ENCODE results near the gene FXYD7. TPM values are rescaled to one million over a fixed set of nuclear protein-coding genes. Genes with fewer than 3 reads are reported as not detected.
A peak's percentile ranks its signal among the peaks of the same experiment; 100 is the strongest.
"Not testable (repeated sequence)": the region's sequence is repeated elsewhere in the genome, so short reads cannot be mapped to it uniquely, and the experiment has no call there.

The FXYD7 gene
- polyA plus RNA-seq, 1 donor, result 0.65 TPM

DNA sequence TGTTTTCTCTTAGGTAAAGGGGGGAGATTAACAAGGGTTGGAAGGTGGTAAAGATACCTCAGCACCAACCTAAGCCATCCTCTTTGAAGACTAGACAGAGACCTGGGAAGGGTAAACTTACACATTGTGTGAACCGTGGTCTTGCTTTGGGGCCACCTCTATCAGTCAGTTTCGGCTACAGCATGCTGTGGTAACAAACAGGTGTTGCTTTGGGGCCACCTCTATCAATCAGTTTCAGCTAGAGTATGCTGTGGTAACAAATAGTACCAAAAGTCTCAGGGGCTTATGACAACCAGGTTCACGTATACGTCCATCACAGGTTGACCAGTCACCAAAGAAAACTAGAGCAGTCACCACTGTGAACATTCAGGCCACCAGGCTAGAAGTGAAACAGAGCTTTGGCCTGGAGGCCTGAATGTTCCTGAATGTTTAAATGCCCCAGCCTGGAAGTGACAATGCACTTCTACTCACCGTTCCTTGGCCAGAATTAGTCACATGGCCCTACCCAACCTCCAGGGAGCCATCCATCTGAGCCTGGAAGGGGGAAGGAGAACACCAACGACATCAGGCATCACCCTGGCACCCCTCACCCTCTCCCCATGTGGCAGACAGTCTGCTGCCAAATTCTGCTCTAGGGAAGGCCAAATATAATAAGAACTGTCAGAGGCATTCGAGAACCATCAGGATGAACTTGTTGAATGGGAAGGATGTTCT is 3.8 kb downstream of the FXYD7 start:
- DNase-seq, result no peak

DNA sequence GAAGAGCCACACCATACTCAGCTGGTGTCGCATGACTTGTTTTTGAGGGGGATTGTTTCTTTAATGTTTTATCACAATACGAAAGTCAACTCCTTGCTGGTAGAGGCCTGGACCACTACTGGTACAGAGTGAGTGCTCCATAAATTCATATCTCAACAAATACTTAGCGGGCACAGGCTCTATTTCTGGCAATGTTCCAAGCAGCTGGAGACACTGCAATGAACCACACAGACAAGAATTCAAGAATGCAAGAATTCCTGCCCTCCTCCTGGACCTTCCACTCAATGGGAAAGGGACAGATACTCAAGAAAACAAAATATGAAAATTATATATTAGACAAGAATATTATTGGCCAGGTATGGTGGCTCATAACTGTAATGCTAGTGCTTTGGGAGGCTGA is 6.4 kb downstream of the FXYD7 start:
- no peak for DNase-seq

DNA sequence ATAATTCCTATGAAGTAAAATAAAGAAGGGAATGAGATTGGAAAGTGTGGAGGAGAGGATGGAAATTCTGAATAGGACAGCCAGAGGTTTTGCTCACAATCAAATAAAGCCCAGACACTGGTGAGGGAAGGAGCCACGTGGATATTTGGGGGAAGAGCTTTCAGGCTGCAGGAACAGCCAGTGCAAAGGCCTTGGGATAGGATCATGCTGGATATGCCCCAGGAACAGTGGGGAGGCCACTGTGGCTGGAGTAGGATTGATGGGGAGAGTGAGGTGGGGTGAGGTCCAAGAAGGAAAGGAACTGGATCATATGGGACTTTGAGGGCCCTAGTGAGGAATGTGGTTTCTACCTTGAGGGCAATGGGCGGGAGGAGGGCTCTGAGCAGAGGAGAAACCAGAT is 7.4 kb downstream of the FXYD7 start:
- DNase-seq, result no peak

DNA sequence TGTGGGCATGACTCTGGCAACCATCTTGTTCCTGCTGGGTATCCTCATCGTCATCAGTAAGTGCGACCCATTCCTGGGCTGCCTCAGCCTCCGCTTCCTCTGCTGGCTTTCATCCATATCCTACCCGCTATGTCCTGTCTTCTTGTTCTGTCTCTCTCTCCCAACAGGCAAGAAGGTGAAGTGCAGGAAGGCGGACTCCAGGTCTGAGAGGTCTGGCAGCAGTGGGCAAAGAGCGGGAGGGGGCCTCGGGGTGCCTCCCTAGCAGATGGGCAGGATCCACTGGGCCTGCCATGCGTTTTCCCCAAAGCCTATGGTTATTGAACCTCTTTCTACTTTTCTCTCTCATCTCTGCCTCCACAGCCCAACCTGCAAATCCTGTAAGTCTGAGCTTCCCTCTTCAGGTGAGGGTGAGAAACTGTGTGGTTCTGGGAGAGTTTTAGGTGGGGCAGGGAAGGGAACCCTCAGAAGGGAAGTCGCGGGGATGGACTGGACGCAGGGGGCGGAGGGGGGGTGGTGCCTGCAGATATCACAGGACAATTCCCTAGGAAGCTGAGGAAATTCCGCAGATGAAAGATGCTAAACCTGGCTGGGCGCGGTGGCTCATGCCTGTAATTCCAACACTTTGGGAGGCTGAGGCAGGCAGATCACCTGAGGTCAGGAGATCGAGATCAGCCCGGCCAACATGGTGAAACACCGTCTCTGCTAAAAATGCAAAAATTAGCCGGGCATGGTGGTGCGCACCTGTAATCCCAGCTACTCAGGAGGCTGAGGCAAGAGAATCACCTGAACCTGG is 8.4 kb downstream of the FXYD7 start:
- DNase-seq, result no peak

DNA sequence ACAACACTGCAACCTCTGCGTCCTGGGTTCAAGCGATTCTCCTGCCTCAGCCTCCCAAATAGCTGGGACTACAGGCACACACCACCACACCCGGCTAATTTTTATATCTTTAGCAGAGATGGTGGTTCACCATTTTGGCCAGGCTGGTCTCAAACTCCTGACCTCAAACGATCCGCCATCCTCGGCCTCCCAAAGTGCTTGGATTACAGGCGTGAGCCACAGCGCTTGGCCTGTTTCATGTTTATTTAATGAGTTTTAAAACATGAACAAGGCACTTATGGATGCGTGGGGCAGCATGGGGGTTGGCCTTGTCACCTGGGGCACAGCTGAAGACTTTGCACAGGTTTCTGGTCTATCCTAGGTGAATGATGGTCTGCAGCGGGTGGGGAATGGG is 10.1 kb downstream of the FXYD7 start:
- DNase-seq, result not testable (repeated sequence)

DNA sequence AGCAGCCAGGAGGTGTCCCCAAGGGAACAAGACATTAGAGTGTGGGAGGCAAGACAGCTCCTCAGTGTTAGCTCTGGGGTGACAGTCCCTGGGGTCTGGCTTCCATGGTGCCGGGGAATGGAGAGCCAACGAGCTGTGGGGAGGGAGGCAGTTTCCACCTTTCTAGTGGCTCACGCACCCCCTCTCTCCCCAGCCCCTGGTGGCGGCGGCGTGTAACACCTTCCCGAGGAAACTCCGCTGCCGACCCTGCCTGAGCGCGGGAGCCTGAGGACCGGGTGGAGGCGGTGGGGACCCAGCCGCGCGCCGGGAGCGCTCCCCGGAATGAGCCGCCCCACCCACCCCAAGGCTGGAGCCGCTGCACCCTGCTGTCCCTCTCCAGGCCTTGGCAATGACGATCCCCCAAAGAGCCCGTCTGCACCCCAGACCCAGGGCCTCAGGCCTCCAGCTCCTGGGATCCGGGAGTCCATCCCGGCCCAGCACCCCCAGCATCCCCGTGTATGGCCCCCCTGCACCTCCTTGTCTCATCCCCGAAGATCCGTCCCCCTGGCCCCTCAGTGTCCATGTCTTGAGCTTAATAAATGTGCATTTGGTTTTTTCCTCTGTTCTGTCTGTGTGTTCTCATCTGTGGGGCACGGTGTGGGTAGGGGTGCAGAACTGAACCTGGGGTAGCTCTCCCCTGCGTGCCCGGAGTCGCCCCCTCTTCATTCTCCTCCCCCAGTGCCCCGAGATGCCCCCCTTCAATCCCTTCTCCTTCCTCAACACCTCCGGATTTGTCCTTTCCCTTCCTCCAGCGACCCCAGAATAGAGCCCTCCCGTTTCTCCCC is 10.9 kb downstream of the FXYD7 start:
- no peak for DNase-seq

DNA sequence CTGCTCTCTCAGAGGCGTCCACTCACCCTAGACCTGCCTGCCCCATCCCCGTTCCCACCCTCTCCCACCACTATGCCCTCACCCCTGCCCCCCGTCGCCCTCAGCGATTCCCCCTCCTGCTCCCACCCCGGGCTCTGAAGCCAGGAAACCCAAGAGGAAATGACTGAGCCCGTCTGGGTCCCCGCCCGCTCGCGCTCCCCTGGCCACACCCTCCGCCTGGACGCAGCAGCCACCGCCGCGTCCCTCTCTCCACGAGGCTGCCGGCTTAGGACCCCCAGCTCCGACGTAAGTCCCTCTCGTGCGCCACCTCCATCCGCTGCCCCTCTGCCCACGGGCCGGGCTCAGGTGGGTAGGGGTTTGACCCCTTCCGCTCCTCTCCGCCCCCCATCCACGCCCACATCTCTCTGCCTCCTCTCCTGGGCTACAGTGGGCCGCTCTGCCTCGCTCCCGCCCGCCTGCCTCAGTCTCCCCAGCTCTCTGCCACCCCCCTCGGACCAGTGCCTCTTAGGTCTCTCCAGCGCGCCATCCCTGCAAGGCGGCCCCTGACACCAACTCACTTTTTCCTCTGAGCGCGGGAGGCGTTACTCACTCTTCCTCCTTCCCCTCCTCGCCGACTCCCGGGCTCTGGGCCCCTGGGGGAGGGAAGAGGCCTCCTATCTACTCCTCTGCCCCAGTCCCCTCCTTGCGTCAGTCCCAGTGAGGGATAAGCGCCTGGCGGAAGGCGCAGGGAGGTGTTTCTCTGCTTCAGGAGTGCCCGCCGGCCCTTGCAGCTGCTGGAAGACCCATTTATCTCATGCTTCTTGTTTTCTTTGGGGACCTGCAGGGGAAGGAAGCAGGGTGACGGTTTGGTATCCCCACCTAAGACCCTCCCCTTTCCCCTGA is 11.7 kb downstream of the FXYD7 start, which contains the start of gene FXYD5:
TSS of gene FXYD5 (plus strand) at position 211 of the 882 bp plus-strand sequence. CDS start 816 bp downstream, outside the sequence.
- DNase-seq, result peak; percentile 64

DNA sequence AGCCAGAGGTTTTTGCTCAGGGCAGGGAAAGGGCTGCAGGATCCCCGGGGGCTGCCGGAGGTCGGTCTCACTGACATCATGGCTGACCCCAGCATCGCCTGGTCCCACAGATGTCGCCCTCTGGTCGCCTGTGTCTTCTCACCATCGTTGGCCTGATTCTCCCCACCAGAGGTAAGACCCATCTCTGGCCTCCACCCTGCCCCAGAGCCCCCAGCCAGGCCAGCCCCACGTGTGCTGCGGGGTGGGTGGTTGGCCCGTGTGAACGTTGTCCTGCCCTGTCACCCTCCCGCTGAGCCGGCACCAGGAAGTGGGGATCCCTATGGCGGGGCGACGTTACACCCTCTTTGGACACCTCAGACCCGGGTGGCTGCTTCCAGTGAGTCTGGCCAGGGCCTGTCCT is 12.4 kb downstream of the FXYD7 start:
- DNase-seq, result no peak

DNA sequence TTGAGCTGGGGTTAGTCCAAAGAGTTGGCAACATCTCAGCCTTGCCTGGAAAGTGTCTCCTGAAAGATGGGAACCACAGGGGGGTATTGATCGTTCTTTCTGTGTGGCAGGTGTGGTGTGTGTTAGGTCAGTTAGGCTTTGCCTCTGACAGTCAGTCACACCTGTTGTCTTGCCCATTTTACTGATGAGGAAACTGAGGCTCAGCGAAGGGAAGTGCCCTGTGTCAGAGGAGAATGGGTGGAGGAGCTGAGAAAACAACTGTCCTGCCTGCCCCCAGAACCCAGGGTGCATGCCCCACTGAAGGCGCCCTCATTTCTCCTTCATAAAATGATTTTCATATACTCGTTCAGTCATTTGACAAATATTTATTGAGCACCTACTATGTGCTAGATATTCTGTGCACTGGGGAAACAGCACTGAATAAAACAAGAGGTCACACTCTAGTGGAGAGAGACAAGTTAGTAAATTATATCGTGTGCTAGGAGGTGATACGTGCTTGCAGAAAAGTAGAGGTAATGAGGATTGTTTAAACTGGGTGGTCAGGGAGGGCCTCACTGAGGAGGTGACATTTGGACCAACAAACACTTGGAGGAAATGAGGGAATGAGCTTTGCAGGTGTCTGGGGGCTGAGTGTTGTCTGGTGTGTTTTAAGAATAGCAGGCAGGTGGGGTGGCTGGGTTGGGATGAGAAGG is 13.1 kb downstream of the FXYD7 start:
- no peak for DNase-seq

DNA sequence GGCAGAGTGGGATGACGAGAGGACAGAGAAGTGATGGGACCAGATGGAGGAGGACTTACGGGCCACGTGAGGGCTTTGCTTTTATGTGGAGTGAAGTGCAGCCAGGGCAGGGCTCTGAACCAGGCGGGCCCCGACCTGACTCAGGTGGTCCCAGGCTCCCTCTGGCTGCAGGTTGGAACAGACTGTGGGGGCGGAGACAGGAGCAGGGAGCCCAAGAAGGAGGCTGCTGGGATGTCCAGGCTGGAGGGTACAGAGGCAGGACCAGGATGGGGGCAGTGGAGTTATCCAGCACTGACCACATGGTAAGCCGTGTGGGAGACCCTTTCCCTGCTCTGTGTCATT is 13.6 kb downstream of the FXYD7 start:
- no peak for DNase-seq

DNA sequence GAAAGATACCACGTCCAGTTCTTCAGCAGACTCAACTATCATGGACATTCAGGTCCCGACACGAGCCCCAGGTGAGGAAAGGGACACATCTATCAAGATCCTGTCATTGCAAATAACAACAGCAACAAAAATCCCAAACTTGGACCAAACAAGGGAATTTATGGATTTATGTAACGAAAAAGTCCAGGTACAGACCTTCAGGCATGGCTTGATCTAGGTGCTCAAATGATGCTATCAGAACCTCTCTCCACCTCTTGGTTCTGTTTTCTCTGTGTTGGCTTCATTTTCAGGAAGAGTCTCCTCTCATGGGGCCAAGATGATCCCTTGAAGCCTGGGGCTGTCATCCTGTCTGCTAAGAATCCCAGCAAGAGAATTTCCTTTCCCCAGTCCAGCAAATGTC is 14.4 kb downstream of the FXYD7 start:
- no peak for DNase-seq

DNA sequence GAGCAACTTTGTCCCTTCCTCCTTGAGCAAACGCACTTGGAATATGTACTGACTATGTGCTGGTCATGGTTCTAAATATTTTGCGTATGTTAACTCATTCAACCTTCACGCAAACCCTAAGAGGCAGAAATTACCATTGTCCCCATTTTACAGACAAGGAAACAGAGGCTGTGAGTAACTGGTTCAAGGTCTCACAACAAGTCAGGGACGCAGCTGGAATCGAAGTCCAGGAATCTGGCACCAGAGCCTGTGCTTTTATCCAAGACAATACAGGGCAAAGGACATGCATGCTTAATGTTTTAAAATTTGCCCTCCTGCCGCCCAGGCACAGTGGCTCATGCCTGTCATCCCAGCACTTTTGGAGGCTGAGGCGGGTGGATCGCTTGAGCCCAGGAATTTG is 16.6 kb downstream of the FXYD7 start:
- no peak for DNase-seq

DNA sequence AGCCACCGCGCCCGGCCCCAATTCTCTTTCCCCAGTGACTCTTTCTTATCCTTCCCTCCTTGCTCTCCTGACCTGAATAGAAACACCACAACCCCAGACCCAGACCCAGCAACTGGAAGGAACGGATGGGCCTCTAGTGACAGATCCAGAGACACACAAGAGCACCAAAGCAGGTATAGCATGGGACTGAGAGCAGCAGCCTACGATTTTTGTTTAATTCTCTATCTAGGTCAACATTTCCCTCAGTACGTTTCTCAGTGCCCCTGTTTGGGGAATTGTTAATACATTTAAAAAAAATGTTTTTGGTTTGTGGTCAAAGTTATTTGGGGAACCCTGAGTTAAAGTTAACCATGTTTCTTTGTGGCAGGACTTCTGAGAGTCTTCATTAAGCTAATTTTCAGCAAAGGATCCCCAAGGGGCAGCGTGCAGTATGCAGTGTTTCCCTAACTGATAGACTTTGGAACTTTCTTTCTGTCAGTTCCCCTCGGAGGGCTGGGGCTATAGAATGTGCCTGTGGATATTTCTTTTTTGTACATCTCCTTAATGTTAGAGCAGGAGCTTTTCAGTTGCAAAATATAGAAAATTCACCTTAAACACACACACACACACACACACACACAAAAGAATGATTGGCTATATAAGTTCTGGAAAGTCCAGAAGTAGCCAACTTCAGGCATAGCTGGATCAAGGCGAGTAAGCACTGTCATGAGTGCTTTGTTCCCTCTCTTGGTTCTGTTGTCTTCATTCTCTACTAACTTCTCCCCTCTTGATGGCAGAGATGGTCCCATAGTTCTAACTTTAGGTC is 17.8 kb downstream of the FXYD7 start:
- no peak for DNase-seq

DNA sequence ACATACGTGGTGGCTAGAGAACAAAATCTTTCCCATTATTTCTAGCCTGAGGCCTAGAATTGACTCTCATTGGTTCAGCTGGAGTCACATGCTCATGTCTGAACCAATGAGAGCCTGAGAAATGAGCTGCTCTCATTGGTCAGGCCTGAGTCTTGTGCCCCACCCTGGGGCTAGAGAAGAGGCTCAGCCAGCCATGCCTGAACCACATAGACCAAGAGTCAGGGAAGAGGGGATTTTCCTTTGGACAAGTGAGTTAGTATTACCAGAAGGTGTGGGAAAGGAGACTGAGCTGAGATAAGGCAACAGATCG is 18.3 kb downstream of the FXYD7 start:
- DNase-seq, result no peak

DNA sequence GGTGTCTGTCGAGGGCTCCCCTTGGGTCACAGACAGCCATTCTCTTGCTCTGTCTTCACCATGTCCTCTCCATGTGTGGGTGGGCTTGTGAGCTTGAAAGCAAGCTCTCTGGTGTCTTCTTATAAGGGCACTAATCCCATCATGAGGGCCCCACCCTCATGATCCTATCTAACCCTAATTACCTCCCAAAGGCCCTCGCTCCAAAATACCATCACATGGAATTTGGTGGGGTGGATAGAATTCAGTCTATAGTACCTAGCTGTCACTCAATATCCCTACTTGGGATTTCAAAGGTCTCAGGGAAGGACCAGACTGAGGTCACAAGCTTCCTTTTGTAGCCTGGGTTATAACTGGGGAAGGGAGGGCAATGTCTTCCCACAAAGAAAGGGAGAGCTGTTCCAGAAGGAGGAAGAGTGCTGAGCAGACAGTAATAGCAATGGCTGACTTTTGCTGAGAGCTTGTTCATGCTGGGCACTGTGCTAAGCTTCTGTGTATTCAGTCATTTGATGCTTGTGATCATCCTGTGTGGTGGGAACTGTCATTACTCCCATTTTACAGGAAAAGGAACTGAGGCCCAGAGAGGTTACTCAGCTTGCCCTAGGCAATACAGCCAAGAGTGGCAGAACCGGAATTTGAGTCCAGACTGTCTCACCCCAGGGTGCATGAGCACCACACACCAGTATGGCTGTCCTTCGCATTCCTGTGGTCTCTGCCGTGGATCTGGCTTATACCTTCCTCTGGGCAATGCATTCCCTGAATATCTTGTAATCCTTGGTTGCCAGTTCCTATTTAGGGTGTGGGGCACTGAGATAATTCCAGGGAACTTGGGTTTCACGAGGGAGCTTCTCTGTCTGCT is 19.6 kb downstream of the FXYD7 start:
- no peak for DNase-seq

DNA sequence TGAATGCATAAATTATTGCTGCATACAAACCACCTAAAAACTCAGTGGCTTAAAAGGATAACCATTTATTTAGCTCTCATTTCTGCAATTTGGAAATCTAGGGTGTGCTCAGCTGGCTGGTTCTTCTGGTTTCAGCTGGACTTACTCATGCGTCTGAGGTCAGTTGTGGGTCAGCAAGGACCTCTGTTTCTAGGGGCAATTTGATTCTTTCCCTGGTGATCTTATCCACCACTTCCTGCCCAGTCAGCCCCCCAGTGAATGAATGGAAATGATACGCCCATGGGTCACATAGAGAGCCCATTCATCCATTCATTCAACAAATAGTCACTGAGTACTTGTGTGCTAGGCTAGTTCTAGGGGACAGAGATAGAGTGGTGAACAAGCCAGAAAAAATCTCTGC is 21.4 kb downstream of the FXYD7 start:
- DNase-seq, result no peak

DNA sequence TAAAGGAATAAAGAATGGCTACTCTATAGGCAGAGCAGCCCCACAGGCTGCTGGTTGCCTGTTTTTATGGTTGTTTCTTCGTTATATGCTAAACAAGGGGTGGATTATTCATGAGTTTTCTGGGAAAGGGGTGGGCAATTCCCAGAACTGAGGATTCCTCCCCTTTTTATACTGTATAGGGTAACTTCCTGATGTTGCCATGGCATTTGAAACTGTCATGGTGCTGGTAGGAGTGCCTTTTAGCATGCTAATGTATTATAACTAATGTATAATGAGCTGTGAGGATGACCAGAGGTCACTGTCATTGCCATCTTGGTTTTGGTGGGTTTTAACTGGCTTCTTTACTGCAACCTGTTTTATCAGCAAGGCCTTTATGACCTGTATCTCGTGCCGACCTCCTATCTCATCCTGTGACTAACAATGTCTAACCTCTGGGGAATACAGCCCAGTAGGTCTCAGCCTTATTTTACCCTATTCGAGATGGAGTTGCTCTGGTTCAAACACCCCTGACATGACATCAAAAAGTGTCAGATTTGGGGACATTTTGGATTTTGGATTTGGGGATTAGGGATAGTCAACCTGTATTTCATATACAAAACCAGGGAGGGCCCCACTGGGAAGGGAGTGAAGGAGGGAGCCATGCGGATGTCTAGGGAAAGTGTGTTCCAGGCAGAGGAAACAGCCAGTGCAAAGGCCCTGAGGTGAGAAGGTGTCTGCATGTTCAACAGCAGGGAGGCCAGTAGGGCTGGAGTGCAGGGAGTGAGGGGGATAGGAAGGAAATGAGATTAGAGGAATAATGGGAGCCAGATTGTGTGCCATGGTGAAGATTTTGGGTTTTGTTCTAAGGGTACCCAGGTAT is 22.4 kb downstream of the FXYD7 start:
- no peak for DNase-seq

DNA sequence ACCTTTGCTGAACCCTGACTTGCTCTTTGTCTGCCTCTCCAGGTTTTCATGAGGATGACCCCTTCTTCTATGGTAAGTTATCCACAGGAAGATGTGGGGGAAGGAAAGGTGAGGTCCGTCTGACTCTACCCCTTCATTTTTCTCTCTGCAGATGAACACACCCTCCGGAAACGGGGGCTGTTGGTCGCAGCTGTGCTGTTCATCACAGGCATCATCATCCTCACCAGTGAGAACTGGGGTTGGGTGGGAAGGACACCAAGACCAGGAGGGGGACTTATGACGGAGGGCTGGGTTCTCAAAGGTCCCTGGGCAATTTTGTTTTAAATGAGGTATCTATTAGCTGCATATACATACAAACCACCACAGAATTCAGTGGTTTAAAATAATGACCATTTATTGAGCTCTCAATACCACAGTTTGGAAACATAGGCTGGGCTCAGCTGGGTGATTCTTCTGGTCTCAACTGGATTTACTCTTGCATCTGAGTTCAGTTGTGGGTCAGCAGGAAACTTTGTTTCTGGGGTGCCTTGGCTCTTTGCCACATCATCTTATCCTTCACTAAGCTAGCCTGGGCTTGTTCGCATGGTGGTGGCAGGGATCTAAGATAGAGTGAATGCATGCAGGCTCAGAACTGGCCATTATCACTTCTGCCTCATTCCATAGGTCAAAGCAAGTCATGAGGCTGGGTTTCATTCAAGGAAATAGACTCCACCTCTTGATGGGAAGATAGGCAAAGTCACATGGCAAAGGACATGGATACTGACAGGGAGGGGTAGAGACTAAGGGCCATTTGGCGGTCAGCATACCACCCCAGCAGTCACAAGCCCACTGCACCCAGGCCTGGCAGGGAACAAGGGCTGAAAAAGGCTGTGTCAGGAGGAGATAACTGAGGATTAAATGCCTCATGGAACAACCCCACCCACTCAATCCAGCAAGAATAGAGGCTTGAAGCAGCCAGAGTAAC is 23.3 kb downstream of the FXYD7 start:
- no peak for DNase-seq

All from hindlimb muscle (tissue), 1 donor.